PFSK-1 (cell line): ENCODE measurements around the gene LSM14A.
A peak's percentile ranks its signal among the peaks of the same experiment; 100 is the strongest.

Experiments
- FOXP2 ChIP-seq: optimal IDR thresholded peaks from 2 replicates; pipeline ENCODE3; 2011; ENCODE audit warnings: borderline replicate concordance, control low read depth, inconsistent platforms; ENCODE audit not compliant: insufficient read depth; ENCODE audit errors: extremely low read length, extremely low read depth
- POLR2AphosphoS5 ChIP-seq: IDR thresholded peaks from 2 replicates; pipeline ENCODE4 v1.6.1; 2012; ENCODE audit warnings: low read depth, mild to moderate bottlenecking, control low read depth, low read length, moderate library complexity
- SIN3A ChIP-seq: IDR thresholded peaks from 2 replicates; pipeline ENCODE4 v1.6.1; 2012; ENCODE audit warnings: mild to moderate bottlenecking, low read length, moderate library complexity, borderline replicate concordance; ENCODE audit not compliant: insufficient read depth
- TAF1 ChIP-seq: IDR thresholded peaks from 2 replicates; pipeline ENCODE4 v1.6.1; 2012; ENCODE audit warnings: low read length, control low read depth, borderline replicate concordance; ENCODE audit not compliant: insufficient read depth
- TF ChIP-seq, protein P1 (sequence below), 2 experiments: IDR thresholded peaks; 2 replicates each; pipeline versions ENCODE4 v1.6.1 to v1.8.0; 2011 to 2012; ENCODE audit warnings: low read depth in 2 of 2, low read length in 2 of 2, control low read depth in 1 of 2, inconsistent platforms in 1 of 2, mild to moderate bottlenecking in 1 of 2, moderate library complexity in 1 of 2; ENCODE audit not compliant: insufficient read depth in 1 of 2

LSM14A gene

DNA sequence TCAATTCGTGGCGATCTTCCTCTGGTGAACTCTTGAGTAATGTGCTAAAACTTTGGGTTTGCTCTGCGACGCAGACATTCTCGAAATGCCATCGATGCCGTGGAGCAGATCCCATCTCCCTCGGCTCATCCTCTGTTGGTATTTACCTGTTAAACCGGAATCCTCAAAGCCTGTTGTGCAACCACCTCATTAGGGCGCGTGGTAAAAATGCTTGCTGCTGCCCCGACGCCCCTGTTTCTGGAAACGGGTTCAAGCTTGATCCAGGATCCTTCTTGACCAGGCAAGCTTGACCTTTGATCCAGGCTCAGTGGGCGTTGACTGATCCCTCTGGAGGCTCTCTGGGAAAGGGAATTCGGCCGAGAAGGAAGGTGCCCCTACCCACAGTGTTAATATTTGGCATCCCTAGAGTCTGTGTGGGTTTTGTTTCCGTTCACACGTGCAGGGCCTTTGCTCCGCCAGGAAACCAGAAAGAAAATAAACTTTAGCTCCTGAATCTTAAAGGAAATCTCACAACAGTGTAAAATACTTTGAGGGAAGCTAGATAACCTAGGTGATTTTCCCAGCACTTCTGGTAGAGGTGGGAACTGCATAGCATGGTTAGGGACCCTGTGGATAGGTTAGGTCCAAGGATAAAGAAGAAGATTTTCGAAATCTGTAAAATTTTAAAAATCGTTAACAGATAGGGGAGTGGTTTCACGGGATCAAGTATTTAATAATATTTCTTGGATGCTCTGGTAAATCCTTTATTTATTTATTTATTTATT, 1.1 kb downstream of the LSM14A start:
- TF ChIP-seq, protein P1, sequence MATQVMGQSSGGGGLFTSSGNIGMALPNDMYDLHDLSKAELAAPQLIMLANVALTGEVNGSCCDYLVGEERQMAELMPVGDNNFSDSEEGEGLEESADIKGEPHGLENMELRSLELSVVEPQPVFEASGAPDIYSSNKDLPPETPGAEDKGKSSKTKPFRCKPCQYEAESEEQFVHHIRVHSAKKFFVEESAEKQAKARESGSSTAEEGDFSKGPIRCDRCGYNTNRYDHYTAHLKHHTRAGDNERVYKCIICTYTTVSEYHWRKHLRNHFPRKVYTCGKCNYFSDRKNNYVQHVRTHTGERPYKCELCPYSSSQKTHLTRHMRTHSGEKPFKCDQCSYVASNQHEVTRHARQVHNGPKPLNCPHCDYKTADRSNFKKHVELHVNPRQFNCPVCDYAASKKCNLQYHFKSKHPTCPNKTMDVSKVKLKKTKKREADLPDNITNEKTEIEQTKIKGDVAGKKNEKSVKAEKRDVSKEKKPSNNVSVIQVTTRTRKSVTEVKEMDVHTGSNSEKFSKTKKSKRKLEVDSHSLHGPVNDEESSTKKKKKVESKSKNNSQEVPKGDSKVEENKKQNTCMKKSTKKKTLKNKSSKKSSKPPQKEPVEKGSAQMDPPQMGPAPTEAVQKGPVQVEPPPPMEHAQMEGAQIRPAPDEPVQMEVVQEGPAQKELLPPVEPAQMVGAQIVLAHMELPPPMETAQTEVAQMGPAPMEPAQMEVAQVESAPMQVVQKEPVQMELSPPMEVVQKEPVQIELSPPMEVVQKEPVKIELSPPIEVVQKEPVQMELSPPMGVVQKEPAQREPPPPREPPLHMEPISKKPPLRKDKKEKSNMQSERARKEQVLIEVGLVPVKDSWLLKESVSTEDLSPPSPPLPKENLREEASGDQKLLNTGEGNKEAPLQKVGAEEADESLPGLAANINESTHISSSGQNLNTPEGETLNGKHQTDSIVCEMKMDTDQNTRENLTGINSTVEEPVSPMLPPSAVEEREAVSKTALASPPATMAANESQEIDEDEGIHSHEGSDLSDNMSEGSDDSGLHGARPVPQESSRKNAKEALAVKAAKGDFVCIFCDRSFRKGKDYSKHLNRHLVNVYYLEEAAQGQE (IDR thresholded peaks at IDR 0.05; ENCODE audit: insufficient read depth in 1 of 2, low read depth in 2 of 2, low read length in 2 of 2) = no peak
- 0 out of 2 replicates have a peak, but pooled peaks have one; percentile 73 for TF ChIP-seq SIN3A
- TF ChIP-seq FOXP2 = no peak

DNA sequence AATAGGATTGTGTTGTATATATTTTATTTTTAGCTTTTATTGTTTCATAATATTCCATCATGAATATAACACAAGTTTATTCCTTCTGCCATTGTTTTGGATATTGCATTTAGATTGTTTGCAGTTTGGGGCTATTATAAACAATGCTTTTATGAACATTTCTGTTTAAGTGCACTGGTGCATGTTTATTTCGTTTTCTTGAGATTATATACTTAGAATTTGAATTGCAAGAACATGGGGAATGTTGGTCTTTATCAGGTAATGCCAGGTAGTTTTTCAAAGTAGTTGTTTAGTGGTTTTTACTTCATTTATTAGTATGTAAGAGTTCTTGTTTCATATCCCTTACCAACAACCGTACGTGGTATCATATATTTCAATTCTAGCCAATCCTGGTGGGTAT, 4.3 kb downstream of the LSM14A start:
- TF ChIP-seq SIN3A = no peak
- no peak for TF ChIP-seq POLR2AphosphoS5
- TF ChIP-seq TAF1 = no peak
- no peak for TF ChIP-seq FOXP2
- TF ChIP-seq, protein P1 (IDR thresholded peaks at IDR 0.05; ENCODE audit: insufficient read depth in 1 of 2, low read depth in 2 of 2, low read length in 2 of 2) = no peak

DNA sequence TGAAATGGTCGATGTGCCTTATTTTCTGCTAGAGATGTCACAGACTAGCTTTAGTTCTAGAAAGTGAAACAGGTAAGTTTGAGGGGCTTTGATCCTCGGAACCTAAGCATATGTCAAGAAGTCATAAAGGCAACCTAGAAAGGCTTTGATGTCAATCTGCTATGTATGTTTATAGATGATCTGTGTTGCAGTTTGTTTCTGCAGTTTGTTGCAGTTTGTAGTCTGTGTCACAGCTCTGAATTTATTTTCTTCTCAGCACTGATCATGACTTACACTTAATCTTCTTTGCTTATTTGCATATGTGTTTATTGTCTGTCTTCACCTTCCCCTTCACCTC, 5.9 kb downstream of the LSM14A start:
- TF ChIP-seq, protein P1 (IDR thresholded peaks at IDR 0.05; ENCODE audit: insufficient read depth in 1 of 2, low read depth in 2 of 2, low read length in 2 of 2) = no peak
- TF ChIP-seq SIN3A (no peak), TAF1 (no peak), FOXP2 (no peak), POLR2AphosphoS5 (no peak)

DNA sequence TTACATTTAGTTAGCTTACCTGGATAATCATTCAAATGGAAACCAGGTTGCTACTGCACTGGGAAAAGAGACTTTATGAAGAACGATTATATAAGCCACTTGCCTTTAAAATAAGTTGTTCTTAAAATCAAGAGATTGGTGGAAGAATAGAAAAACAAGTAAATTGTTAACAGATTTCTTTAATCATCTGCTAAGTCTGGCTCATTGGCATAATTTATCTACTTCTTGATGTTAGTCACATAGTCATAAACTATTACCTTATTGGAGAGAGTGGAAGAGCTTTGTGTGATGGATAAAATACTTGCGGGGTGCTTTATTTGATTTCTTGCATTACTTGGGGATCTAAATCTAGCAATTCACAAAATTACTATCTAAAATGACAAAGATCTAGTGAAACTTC, 6.8 kb downstream of the LSM14A start:
- TF ChIP-seq TAF1 (no peak), POLR2AphosphoS5 (no peak), FOXP2 (no peak), SIN3A (no peak)
- TF ChIP-seq, protein P1 (IDR thresholded peaks at IDR 0.05; ENCODE audit: insufficient read depth in 1 of 2, low read depth in 2 of 2, low read length in 2 of 2) = no peak
